HPDE6-E6E7 (cell line): ENCODE measurements around the gene IMP3.
"Not testable (repeated sequence)": the region's sequence is repeated elsewhere in the genome, so short reads cannot be mapped to it uniquely, and the experiment has no call there.

Experiments
- DNase-seq: peaks from one replicate; pipeline ENCODE4 v3.0.0; 2011; ENCODE audit warnings: missing footprints; ENCODE audit errors: extremely low spot score

Gene IMP3

GRCh38 chr15:75650908-75651809 lies 11.1 kb upstream of the IMP3 start:
- DNase-seq = no peak

- no peak for DNase-seq
Measured at GRCh38 chr15:75649848-75650247, 9.8 kb upstream of the IMP3 start.

- no peak for DNase-seq
Measured at GRCh38 chr15:75649045-75649761, 9.2 kb upstream of the IMP3 start.

GRCh38 chr15:75648156-75649000 lies 8.4 kb upstream of the IMP3 start:
- no peak for DNase-seq

GRCh38 chr15:75647370-75648155 lies 7.5 kb upstream of the IMP3 start, which contains the start of gene SNX33:
Gene SNX33, plus strand, starts transcription at chr15:75647912. Its CDS starts 1,191 bp downstream, at chr15:75649103.
- DNase-seq = peak; percentile 71

- no peak for DNase-seq
Measured at GRCh38 chr15:75646944-75647364, 6.9 kb upstream of the IMP3 start.

- DNase-seq = no peak
Measured at GRCh38 chr15:75646112-75646943, 6.3 kb upstream of the IMP3 start.

- no peak for DNase-seq
Measured at GRCh38 chr15:75644376-75644775, 4.4 kb upstream of the IMP3 start.

- no peak for DNase-seq
Measured at GRCh38 chr15:75641603-75642002, 1.6 kb upstream of the IMP3 start.

- DNase-seq = no peak
Measured at GRCh38 chr15:75641179-75641503, 1.1 kb upstream of the IMP3 start.

GRCh38 chr15:75640483-75641178 lies 607 bp upstream of the IMP3 start:
- DNase-seq = no peak

GRCh38 chr15:75639191-75639708 lies 774 bp downstream of the IMP3 start:
- DNase-seq = no peak

- DNase-seq = no peak
Measured at GRCh38 chr15:75637245-75638009, 2.6 kb downstream of the IMP3 start.

- DNase-seq = no peak
Measured at GRCh38 chr15:75636026-75636425, 4.0 kb downstream of the IMP3 start.

GRCh38 chr15:75633922-75634321 lies 6.1 kb downstream of the IMP3 start:
- not testable (repeated sequence) for DNase-seq

- no peak for DNase-seq
Measured at GRCh38 chr15:75631935-75632334, 8.1 kb downstream of the IMP3 start.

- peak; percentile 92 for DNase-seq
Measured at GRCh38 chr15:75625542-75626347, 14.3 kb downstream of the IMP3 start, which contains the start of gene SNUPN. Gene SNUPN, minus strand, starts transcription at chr15:75625725. Its CDS starts 4,674 bp downstream, at chr15:75621051.

GRCh38 chr15:75622505-75622904 lies 17.5 kb downstream of the IMP3 start:
- no peak for DNase-seq
